ENCODE data around the gene LMO1. TPM values are rescaled to one million over a fixed set of nuclear protein-coding genes. Genes with fewer than 3 reads are reported as not detected.
A peak's percentile ranks its signal among the peaks of the same experiment; 100 is the strongest.

The LMO1 gene
- total RNA-seq, 2 experiments from 2014 or later, result not detected

- peaks cover 10% of the 10 kb centered on the region for H3K27me3 Mint-ChIP-seq
- POLR2A ChIA-PET, result no interaction called here
- no peak for DNase-seq
- no peak overlapping the region for H3K27ac Mint-ChIP-seq
- H3K36me3 Mint-ChIP-seq (ENCODE audit: low read depth), result no peaks in the 10 kb centered on the region
- H3K9me3 Mint-ChIP-seq, result no peaks in the 10 kb centered on the region
- CTCF ChIA-PET, result no interaction called here
- H3K4me1 Mint-ChIP-seq, result no peaks in the 10 kb centered on the region
- no peak overlapping the region for H3K4me3 Mint-ChIP-seq
These were observed 20.0 kb upstream of the LMO1 start for GRCh38 chr11:8283465-8284230.

GRCh38 chr11:8283100-8283464, 19.4 kb upstream of the LMO1 start:
- CTCF ChIA-PET, result no interaction called here
- Mint-ChIP-seq H3K36me3 (ENCODE audit: low read depth) (no peaks in the 10 kb centered on the region), H3K27ac (no peak overlapping the region), H3K9me3 (no peaks in the 10 kb centered on the region), H3K4me1 (no peaks in the 10 kb centered on the region), H3K4me3 (no peak overlapping the region), H3K27me3 (peaks cover 9% of the 10 kb centered on the region)
- POLR2A ChIA-PET, result no interaction called here
- no peak for DNase-seq

GRCh38 chr11:8282631-8283030, 19.0 kb upstream of the LMO1 start:
- Mint-ChIP-seq H3K9me3 (no peaks in the 10 kb centered on the region), H3K27me3 (peaks cover 9% of the 10 kb centered on the region), H3K4me1 (no peaks in the 10 kb centered on the region), H3K36me3 (ENCODE audit: low read depth) (no peaks in the 10 kb centered on the region), H3K27ac (no peak overlapping the region), H3K4me3 (no peak overlapping the region)
- ChIA-PET POLR2A (no interaction called here), CTCF (no interaction called here)
- no peak for DNase-seq

GRCh38 chr11:8281266-8281665, 17.6 kb upstream of the LMO1 start:
- H3K4me3 Mint-ChIP-seq, result no peak overlapping the region
- H3K27ac Mint-ChIP-seq, result no peak overlapping the region
- H3K9me3 Mint-ChIP-seq, result no peaks in the 10 kb centered on the region
- ChIA-PET CTCF (no interaction called here), POLR2A (no interaction called here)
- peak; percentile 5 for DNase-seq
- H3K4me1 Mint-ChIP-seq, result no peaks in the 10 kb centered on the region
- H3K36me3 Mint-ChIP-seq (ENCODE audit: low read depth), result no peaks in the 10 kb centered on the region
- H3K27me3 Mint-ChIP-seq, result peaks cover 14% of the 10 kb centered on the region

- Mint-ChIP-seq H3K9me3 (no peaks in the 10 kb centered on the region), H3K4me1 (no peaks in the 10 kb centered on the region), H3K27me3 (peaks cover 16% of the 10 kb centered on the region), H3K36me3 (ENCODE audit: low read depth) (no peaks in the 10 kb centered on the region), H3K27ac (no peak overlapping the region), H3K4me3 (no peak overlapping the region)
- DNase-seq, result no peak
- POLR2A ChIA-PET, result no interaction called here
- CTCF ChIA-PET, result interaction anchor here (3.6 kb wide), 1 partner anchor 14 kb away, joined by 20 read pairs; the partner anchor contains the start of gene LMO1
These were observed 14.0 kb upstream of the LMO1 start for GRCh38 chr11:8277691-8278090.

GRCh38 chr11:8276528-8276927, 12.8 kb upstream of the LMO1 start:
- Mint-ChIP-seq H3K9me3 (no peaks in the 10 kb centered on the region), H3K36me3 (ENCODE audit: low read depth) (no peaks in the 10 kb centered on the region), H3K4me1 (no peaks in the 10 kb centered on the region), H3K27ac (no peak overlapping the region), H3K27me3 (peaks cover 25% of the 10 kb centered on the region), H3K4me3 (no peak overlapping the region)
- ChIA-PET POLR2A (no interaction called here), CTCF (interaction anchor here (3.6 kb wide), 1 partner anchor 13 kb away, joined by 20 read pairs; the partner anchor contains the start of gene LMO1)
- DNase-seq, result no peak

- Mint-ChIP-seq H3K9me3 (no peaks in the 10 kb centered on the region), H3K27ac (no peak overlapping the region)
These were observed 9.6 kb upstream of the LMO1 start for GRCh38 chr11:8273287-8273686.

GRCh38 chr11:8271106-8271886, 7.6 kb upstream of the LMO1 start:
- ChIA-PET POLR2A (no interaction called here), CTCF (interaction anchor here (1.1 kb wide), 1 partner anchor 8 kb away, joined by 4 read pairs; the partner anchor contains the start of gene LMO1)
- Mint-ChIP-seq H3K27ac (no peak overlapping the region), H3K27me3 (peaks cover 62% of the 10 kb centered on the region), H3K36me3 (ENCODE audit: low read depth) (no peaks in the 10 kb centered on the region), H3K4me3 (no peak overlapping the region), H3K9me3 (no peaks in the 10 kb centered on the region), H3K4me1 (peaks cover 2% of the 10 kb centered on the region)
- no peak for DNase-seq

More at GRCh38 chr11:8273287-8273686, 9.6 kb upstream of the LMO1 start:
- Mint-ChIP-seq H3K27me3 (peaks cover 53% of the 10 kb centered on the region), H3K4me3 (no peak overlapping the region), H3K36me3 (ENCODE audit: low read depth) (no peaks in the 10 kb centered on the region), H3K4me1 (peaks cover 2% of the 10 kb centered on the region)
- POLR2A ChIA-PET, result no interaction called here
- no peak for DNase-seq
- CTCF ChIA-PET, result interaction anchor here (1.1 kb wide), 1 partner anchor 10 kb away, joined by 5 read pairs; the partner anchor contains the start of gene LMO1

- CTCF ChIA-PET, result no interaction called here
- Mint-ChIP-seq H3K9me3 (no peaks in the 10 kb centered on the region), H3K27ac (no peak overlapping the region), H3K27me3 (peaks cover 70% of the 10 kb centered on the region), H3K36me3 (ENCODE audit: low read depth) (no peaks in the 10 kb centered on the region), H3K4me3 (no peak overlapping the region), H3K4me1 (peaks cover 2% of the 10 kb centered on the region)
- POLR2A ChIA-PET, result no interaction called here
- no peak for DNase-seq
These were observed 6.0 kb upstream of the LMO1 start for GRCh38 chr11:8269636-8270035.

- H3K27ac Mint-ChIP-seq, result no peak overlapping the region
- no peak for DNase-seq
- CTCF ChIA-PET, result no interaction called here
- no peak overlapping the region for H3K4me3 Mint-ChIP-seq
- no peaks in the 10 kb centered on the region for H3K9me3 Mint-ChIP-seq
- POLR2A ChIA-PET, result no interaction called here
- H3K27me3 Mint-ChIP-seq, result peaks cover 71% of the 10 kb centered on the region
- no peaks in the 10 kb centered on the region for H3K36me3 Mint-ChIP-seq (ENCODE audit: low read depth)
- H3K4me1 Mint-ChIP-seq, result peaks cover 7% of the 10 kb centered on the region
These were observed 5.1 kb upstream of the LMO1 start for GRCh38 chr11:8268530-8269400.

GRCh38 chr11:8267831-8268529, 4.3 kb upstream of the LMO1 start:
- peak; percentile 23 for DNase-seq
- H3K36me3 Mint-ChIP-seq (ENCODE audit: low read depth), result no peaks in the 10 kb centered on the region
- ChIA-PET POLR2A (no interaction called here), CTCF (no interaction called here)
- H3K4me3 Mint-ChIP-seq, result no peak overlapping the region
- no peak overlapping the region for H3K27ac Mint-ChIP-seq
- H3K27me3 Mint-ChIP-seq, result peaks cover 76% of the 10 kb centered on the region
- no peaks in the 10 kb centered on the region for H3K9me3 Mint-ChIP-seq
- H3K4me1 Mint-ChIP-seq, result peaks cover 12% of the 10 kb centered on the region

- H3K36me3 Mint-ChIP-seq (ENCODE audit: low read depth), result no peaks in the 10 kb centered on the region
- no peak overlapping the region for H3K27ac Mint-ChIP-seq
- no peak for DNase-seq
- no peak overlapping the region for H3K4me3 Mint-ChIP-seq
- CTCF ChIA-PET, result no interaction called here
- H3K4me1 Mint-ChIP-seq, result peaks cover 12% of the 10 kb centered on the region
- no peaks in the 10 kb centered on the region for H3K9me3 Mint-ChIP-seq
- POLR2A ChIA-PET, result no interaction called here
- H3K27me3 Mint-ChIP-seq, result peaks cover 75% of the 10 kb centered on the region
These were observed 3.6 kb upstream of the LMO1 start for GRCh38 chr11:8267280-8267679.

Data from activated CD4-positive, alpha-beta memory T cell treated with anti-CD3 and anti-CD28 coated beads, Interleukin-2, amount 10 ng/mL, durations not matched to agents 7 days and 5 days (primary cell).